ENCODE data around the gene HOXD11.

The HOXD11 gene

DNA sequence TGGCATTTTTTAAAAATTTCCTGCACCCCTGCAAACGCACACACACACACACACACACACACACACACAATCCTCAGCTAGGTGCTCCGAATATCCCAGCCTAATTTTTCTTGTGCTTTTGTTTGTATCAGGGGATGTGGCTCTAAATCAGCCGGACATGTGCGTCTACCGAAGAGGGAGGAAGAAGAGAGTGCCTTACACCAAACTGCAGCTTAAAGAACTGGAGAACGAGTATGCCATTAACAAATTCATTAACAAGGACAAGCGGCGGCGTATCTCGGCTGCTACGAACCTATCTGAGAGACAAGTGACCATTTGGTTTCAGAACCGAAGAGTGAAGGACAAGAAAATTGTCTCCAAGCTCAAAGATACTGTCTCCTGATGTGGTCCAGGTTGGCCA is 12.7 kb upstream of the HOXD11 start:
- no peak for DNase-seq

DNA sequence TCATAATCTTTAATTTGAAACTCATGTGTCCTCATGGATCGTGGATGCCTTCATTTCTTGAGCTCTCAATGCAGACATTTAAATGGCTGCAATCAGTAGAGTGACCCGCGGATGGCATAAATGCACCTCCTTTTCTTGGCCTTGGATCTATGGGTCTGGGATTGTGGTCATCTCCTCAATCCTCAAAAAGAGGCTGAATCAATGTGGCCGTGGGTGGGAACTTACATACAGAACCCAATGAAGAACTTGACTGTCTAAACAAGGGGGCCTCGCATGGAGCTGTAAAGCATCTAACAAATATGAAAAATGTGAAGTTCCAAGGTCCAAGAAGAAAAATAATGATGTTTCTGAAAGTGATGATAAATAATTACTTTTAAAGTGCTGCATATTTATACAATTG is 11.7 kb upstream of the HOXD11 start:
- no peak for DNase-seq

DNA sequence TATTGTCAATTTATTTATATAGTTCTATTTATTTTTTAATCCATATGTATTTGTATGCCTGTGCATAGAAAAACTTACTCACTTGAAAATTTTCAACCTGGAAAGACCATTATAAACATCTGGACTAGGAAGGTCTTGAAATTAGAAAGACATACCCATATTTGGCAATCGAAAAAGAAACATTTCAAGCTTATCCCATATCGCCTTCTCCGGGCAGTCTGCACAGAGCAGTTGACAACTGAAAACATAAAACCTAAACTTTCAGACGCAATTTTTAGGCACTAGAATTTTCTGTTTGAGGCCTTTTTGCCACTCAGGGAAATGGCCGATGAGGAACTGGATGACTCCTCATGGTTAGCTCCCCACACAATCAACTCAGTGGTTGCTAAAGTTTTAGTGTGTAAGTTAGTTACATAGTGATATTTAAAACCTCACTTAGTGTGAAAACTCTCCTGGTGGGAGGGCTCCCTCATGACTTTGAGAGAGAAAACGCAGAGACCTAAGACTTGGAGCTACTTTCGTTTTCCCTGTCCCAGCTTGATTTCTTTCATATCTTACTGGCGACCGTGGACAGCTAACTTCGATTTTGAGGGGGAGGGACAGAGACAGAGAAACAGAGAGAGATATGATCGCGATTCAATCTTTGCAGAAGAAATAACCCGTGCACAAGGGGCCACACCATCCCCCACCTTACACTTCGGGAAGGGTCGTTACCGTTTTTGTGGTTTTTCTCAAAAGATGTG is 10.7 kb upstream of the HOXD11 start:
- no peak for DNase-seq

DNA sequence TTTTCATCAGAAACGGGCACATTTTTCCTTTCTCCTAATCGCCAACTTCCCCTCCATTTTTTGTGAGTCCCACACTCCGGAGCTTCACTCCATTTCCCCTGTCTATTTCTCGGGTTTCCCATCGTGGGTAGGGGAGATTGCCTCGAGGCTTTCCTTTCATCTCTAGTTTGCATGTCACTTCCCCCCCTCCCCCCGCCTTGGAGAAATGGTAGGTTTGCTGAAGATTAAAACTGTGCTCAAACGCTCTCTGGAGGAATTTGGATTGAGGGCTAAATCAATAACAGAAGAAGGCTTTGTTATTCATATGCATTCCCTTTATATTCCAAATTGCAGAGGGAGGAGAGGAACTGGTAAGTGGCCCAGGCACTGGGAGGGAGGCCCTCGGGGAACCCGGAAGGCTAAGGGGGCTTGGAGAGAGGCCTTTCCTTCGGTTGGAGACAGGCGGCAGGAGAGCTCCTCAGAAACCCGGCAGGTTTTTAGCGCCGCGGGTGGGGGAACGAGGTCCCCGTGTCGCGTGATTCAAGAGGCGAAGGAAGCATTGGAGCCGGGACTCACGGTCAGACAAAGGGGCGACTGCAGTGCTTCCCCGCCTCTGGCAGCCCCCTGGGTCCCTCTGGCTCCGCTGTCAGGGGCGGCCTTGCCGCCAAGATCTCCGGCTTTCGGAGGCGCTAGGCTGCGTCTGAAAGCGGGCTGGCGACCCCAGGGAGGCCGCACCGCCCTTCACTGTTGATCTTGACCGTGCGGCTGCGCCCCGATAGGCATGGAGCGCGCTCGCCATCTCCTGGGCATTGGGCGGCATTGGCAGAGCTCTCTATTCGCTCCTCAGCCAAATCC is 9.9 kb upstream of the HOXD11 start:
- peak; percentile 44 for DNase-seq

DNA sequence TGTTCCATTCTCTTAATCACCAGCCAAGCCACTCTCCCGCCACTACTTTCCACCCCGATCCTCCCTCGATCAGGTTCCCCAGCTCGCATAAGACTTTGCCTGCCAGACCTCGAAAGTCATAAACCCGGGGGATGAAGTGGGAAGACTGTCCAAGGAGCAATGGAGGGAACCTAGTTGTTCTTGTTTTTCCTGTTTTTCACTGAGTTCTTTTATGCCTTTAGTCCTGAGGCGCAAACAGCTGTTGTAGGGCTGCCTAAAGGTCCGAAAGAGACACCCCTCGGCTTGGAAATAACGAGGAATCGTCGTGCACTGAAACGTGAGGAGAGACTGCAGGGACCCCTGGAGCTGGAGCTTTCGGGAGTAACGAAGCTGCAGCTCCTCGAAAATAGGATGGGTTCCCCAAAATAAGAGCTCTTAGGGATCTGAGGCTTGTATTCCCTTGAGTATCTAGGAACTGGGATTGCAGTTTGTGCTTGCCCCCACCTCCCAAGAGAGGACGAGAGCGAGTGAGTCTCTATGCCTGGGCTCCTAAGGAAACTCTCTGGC is 9.2 kb upstream of the HOXD11 start:
- no peak for DNase-seq

DNA sequence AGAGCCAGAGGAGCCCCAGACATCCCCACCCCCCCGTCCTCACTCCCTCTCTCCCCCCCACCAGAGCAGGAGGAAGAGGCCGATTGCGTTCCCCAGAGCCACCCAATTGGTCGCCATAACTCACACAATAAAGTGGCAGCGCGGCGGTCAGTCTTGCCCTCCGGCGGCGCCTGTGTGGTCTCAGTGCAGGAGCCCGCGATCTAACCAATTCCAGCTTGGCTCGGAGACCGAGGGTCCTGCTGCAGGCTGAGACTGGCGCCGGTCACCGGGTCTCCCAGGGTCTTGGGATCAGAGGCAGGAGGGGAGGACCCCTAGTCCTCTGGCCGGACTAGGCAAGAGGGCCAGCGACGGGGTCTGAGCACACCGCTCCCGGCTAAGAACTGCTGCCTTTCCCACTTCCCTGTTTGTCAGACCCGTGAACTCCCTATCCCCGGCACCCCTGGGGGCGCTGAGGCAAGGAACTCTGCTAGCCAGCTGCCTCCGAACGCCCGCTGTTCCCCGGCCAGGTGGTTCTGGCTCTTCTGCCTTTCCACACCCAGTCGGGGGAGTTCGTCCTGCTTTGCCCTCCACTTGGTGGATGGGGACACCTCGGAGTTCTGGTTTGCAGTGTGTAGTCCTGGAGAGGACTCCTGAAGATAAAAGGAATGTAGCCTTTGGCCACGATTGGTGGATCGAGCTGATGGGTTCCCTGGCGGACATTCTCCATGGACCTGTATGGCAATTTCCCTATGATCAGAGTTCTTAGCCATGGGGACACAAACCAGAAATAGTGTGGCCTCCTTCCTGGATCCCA is 8.5 kb upstream of the HOXD11 start:
- no peak for DNase-seq

DNA sequence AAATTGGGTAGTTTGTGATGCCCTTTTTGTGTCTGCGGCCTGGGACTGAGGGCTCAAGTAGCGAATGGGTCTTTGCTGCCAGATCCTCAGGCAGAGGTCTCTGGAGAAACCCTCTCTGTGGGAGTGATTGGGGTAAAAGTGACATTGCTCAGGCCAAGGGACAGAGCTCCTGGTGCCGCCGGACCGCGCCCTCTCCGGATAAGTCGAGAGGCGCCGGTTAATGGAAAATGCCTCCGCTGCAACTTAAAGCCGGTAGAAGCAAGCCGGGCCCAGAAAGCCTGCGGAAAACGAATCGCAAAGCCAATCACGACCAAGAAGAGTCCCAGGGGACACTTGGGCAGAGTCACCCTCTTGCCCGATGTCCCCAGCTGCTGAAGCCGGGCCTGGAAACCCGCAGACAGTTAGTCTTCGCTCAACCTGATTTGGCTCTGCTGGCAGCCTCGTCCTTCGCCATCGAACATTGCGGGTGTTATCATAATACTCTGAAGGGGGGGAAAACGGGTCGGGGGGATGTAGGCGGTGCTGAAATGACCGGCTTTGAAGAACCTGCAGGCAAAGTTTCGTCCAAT is 7.8 kb upstream of the HOXD11 start:
- no peak for DNase-seq

DNA sequence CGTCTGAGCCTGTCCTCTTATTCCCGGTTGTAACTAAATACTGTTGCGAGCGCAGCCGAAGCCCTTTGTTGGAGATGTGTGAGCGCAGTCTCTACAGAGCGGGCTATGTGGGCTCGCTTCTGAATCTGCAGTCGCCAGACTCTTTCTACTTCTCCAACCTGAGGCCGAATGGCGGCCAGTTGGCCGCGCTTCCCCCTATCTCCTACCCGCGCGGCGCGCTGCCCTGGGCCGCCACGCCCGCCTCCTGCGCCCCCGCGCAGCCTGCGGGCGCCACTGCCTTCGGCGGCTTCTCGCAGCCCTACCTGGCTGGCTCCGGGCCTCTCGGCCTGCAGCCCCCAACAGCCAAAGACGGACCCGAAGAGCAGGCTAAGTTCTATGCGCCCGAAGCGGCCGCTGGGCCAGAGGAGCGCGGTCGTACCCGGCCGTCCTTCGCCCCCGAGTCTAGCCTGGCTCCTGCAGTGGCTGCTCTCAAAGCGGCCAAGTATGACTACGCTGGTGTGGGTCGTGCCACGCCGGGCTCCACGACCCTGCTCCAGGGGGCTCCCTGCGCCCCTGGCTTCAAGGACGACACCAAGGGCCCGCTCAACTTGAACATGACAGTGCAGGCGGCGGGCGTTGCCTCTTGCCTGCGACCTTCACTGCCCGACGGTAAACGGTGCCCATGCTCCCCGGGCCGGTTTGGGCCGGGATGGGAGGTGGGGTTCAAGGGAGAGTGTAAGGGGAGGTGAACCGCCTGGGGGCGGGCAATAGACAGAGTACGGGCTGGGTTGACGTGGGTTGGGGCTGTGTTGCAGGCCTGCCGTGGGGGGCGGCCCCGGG is 7.1 kb upstream of the HOXD11 start, which contains the start of gene HOXD12:
Gene HOXD12, plus strand, starts transcription at position 68 of the 819 bp plus-strand sequence. Its CDS starts 7 bp downstream, at position 75.
- no peak for DNase-seq

- no peak for DNase-seq
Observed at GRCh38 chr2:176100547-176101140, 6.4 kb upstream of the HOXD11 start.

GRCh38 chr2:176101216-176101830 is 5.8 kb upstream of the HOXD11 start:
- no peak for DNase-seq

DNA sequence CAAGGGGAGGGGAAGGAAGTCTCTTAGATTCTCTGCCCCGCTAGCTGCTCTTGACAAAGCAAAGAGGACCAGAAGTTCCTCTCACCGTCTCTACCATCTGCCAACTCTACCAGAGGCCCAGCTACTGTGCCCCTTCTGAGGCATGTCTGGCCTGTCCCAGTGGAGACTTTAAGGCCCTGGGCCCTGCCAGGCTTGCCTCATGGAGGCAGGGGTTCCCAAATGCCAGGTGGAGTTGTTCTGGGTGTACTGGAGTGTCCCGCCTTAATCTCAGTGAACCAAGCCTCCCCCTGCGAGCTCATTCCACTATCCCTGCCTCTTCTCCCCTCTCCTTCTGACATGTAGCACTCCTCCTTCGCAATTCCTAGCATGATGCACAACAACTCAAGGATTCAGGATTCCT is 5.2 kb upstream of the HOXD11 start:
- DNase-seq: no peak

- no peak for DNase-seq
Observed at GRCh38 chr2:176102309-176102866, 4.7 kb upstream of the HOXD11 start.

DNA sequence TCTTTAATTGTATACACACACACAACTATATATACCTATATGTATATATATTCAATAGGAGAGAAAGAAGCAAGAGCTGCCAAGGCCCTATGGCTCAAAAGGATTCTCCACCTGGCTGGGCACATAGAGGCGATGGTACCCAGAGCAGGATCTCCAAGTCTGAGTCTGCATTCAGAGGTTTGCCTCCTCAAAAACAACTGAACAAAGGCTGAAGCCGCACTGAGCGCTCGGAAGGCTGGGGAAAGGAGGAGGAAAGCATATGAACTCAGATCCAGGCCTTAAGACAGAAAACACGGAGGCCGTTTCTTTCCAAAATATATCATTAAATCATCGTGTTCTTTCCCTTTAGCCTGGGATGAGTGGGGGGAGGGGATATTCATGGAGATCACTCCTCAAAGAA is 3.9 kb upstream of the HOXD11 start:
- DNase-seq: no peak

DNA sequence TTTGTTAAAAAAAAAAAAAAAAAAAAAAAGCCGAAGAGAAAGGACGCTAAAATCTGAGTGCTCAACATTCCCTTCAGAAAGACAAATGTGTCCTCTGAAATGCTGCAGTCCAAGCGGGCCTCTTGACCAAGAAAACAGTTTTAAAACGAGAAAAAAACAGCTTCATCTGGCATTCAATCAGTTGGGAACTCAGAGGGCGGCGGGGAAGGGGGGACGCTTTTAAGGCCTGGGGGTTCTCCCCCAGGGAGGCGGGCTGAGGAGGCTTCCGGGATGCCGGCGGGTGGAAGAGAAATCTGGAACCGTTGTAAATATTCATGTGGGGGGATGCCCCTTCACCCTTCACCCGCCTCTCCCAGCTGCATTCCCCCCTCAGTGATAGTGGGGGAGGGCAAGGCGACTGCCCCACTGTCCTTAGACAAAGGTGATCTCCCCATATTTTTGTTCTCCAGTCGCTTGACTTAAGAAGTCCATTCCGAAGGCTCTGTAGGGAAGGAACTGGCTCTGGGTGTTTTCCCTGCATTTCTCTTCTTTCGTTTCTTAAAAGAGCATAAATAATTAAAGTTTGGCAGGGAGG is 3.3 kb upstream of the HOXD11 start:
- no peak for DNase-seq

DNA sequence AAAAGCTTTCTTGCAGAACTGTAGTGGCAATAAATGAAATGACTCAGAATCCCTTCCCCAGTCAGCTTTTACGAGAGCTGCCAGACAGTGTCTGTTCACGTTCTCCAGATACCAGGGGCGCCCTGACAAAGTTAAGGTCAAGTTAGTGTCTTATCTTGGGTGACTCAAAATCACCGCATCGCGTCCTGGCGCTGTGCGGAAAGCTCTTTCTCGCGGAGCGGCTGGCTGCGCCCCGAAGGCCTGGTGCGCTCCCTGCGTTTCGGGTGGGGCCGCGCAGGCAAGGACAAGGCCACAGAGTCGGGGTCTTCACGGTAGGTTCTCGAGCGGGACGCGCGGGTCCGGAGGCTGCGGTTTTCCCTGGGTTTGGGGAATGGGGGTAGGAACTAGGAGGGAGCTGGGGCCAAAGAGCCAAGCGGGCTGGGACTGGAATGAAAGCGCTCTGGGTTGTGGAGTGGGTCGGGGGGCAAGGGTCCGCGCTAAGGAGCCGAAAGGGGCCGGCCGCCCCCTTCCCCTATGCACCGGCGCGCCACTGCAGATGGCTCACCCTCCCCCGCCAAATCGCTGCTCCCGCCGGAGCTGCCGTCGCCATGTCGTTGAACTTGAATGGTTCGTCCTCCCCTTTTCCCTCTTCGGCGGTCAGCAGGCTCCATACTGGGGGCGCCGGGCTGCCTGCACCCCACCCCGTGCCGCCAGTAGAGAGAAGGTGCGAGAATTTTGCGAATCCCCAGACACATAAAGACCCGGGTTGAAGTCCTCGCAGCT is 2.6 kb upstream of the HOXD11 start:
- no peak for DNase-seq

DNA sequence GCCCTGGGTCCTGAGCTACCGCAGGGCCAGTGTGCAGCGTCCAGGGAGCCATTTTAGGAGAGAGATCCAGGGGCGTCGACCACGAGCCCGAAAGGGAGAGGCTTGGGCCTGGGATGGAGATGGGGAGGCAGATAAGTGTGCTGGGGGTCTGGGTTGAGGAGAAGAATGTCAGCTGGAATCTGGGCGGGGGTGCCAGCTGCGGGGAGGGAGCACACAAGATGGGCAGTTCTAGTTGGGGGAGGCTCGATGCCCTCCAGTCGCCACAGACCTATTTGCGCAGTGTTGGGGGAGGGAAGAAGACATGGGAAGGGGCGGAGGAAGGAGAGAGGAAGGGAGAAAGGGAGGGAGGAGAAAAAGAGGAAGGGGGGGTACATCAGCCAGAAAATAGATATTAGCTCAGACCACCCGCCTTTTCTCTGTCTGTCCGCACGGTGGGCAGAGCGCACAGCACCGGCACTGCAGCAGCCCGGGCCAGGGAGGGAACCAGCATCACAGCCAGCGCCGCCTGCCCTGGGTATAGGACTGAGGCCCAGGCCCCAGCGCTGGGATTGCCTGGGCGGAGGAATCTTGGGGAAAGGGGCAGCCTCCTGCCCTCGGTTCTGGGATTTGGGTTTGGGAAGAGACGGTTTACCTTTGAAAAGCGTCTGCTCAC is 1.9 kb upstream of the HOXD11 start:
- DNase-seq: no peak

GRCh38 chr2:176105730-176106580 is 1.1 kb upstream of the HOXD11 start:
- no peak for DNase-seq

GRCh38 chr2:176107731-176108181 is 676 bp downstream of the HOXD11 start:
- DNase-seq: no peak

Measured in CD4-positive, alpha-beta T cell treated with Interleukin-15 for 1 hour (primary cell).